Mesothelial cell of epicardium (in vitro differentiated cells): ENCODE measurements around the gene NFU1. TPM values are rescaled to one million over a fixed set of nuclear protein-coding genes. Genes with fewer than 3 reads are reported as not detected.
"Not testable (repeated sequence)": the region's sequence is repeated elsewhere in the genome, so short reads cannot be mapped to it uniquely, and the experiment has no call there.

Source experiments
- DNase-seq, 2 experiments: peaks; one replicate each; pipeline ENCODE4 v3.0.0; 2021; ENCODE audit warnings: low spot score in 2 of 2; ENCODE audit not compliant: unreplicated experiment in 2 of 2
- H3K27ac Mint-ChIP-seq: 2 replicates; pipeline ENCODE4 v1.8.0; 2021; ENCODE audit warnings: mixed read lengths
- H3K27me3 Mint-ChIP-seq: 2 replicates; pipeline ENCODE4 v1.8.0; 2021; ENCODE audit warnings: low read depth, mixed read lengths
- H3K36me3 Mint-ChIP-seq: 2 replicates; pipeline ENCODE4 v1.8.0; 2021; ENCODE audit warnings: mixed read lengths
- H3K4me1 Mint-ChIP-seq: 2 replicates; pipeline ENCODE4 v1.8.0; 2021; ENCODE audit warnings: mixed read lengths
- H3K4me3 Mint-ChIP-seq: 2 replicates; pipeline ENCODE4 v1.8.0; 2021; ENCODE audit warnings: mild to moderate bottlenecking, moderate library complexity, mixed read lengths
- H3K9me3 Mint-ChIP-seq: 2 replicates; pipeline ENCODE4 v1.8.0; 2021; ENCODE audit warnings: mixed read lengths
- CTCF ChIP-seq: fragments of 200-600 bp; sonication (generic); IDR thresholded peaks from one replicate; pipeline ENCODE4 v1.5.0; 2021; ENCODE audit warnings: antibody characterized with exemption; ENCODE audit not compliant: unreplicated experiment
- total RNA-seq: library from RNA; stranded (reverse); gene quantifications from 3 replicates; pipeline ENCODE4 v1.2.1, GENCODE V29; 2021

Gene NFU1
- total RNA-seq, 1 donor from 2014 or later: 34.7 TPM

- no peak for TF ChIP-seq CTCF
- Mint-ChIP-seq H3K27me3 (no peaks in the 10 kb centered on the region), H3K9me3 (no peaks in the 10 kb centered on the region), H3K4me1 (no peaks in the 10 kb centered on the region), H3K36me3 (peaks cover 22% of the 10 kb centered on the region), H3K4me3 (no peak overlapping the region), H3K27ac (no peak overlapping the region)
- DNase-seq: no peak
These were observed 15.0 kb downstream of the NFU1 start for GRCh38 chr2:69422198-69422597.

GRCh38 chr2:69419111-69419510, 18.1 kb downstream of the NFU1 start:
- H3K27me3 Mint-ChIP-seq, H3K4me1 Mint-ChIP-seq, H3K27ac Mint-ChIP-seq, H3K9me3 Mint-ChIP-seq, H3K4me3 Mint-ChIP-seq, DNase-seq: not testable (repeated sequence)
- H3K36me3 Mint-ChIP-seq: peaks cover 25% of the 10 kb centered on the region

DNA sequence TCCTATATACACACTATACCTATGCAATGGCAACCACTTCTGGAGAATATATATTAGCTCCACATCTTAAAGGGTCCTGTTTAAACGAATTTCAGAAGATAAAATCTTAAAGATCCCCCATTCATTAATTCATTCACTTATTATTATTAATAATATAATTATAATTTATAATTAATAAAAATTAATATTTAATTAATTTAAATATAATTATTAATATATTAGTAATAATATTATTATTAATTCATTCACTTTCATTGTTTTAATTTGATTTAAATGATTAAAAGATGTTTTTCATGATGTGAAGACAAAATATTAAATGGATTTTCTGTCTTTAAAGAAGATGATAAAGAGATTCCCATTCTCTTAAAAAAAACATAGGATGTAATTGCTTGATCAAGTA, 21.1 kb downstream of the NFU1 start:
- peaks cover 21% of the 10 kb centered on the region for H3K36me3 Mint-ChIP-seq

DNA sequence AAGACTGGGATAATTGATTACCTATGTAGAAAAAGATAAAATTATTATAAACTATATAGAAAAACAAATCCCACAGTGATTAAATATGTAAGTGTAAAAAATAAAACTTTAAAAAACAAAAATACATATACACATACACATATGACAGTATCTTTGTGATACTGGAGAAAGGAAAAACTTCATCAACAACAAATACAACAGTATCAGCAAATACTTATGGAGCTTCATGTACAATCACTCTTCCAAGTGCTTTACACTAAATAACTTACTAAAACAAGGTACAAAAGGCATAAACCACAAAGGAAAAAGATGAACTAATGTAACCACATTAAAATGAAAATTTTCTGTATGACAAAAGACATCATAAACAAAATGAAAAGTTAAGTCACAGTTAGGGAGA, 26.1 kb downstream of the NFU1 start:
- TF ChIP-seq CTCF: no peak
- peaks cover 8% of the 10 kb centered on the region for H3K9me3 Mint-ChIP-seq
- H3K36me3 Mint-ChIP-seq: peaks cover 22% of the 10 kb centered on the region
- H3K27ac Mint-ChIP-seq: no peak overlapping the region
- H3K4me1 Mint-ChIP-seq: no peaks in the 10 kb centered on the region
- H3K4me3 Mint-ChIP-seq: no peak overlapping the region
- H3K27me3 Mint-ChIP-seq: no peaks in the 10 kb centered on the region
- no peak for DNase-seq

More for the DNA sequence above, 21.1 kb downstream of the NFU1 start:
- no peak for DNase-seq
- TF ChIP-seq CTCF: no peak
- H3K4me1 Mint-ChIP-seq: no peaks in the 10 kb centered on the region
- H3K27me3 Mint-ChIP-seq: no peaks in the 10 kb centered on the region
- no peaks in the 10 kb centered on the region for H3K9me3 Mint-ChIP-seq
- H3K27ac Mint-ChIP-seq: no peak overlapping the region
- no peak overlapping the region for H3K4me3 Mint-ChIP-seq

GRCh38 chr2:69405306-69405705, 31.9 kb downstream of the NFU1 start:
- Mint-ChIP-seq H3K27ac (no peak overlapping the region), H3K36me3 (peaks cover 48% of the 10 kb centered on the region), H3K9me3 (peaks cover 22% of the 10 kb centered on the region), H3K4me1 (no peaks in the 10 kb centered on the region), H3K27me3 (no peaks in the 10 kb centered on the region), H3K4me3 (no peak overlapping the region)
- DNase-seq: no peak
- TF ChIP-seq CTCF: no peak

- Mint-ChIP-seq H3K9me3 (peaks cover 11% of the 10 kb centered on the region), H3K27me3 (no peaks in the 10 kb centered on the region), H3K27ac (no peak overlapping the region), H3K4me1 (no peaks in the 10 kb centered on the region), H3K36me3 (peaks cover 41% of the 10 kb centered on the region), H3K4me3 (no peak overlapping the region)
- no peak for TF ChIP-seq CTCF
- no peak for DNase-seq
These were observed 37.1 kb downstream of the NFU1 start for GRCh38 chr2:69400121-69400520.
